Measurements from ENCODE around the gene BARD1.
"Not testable (repeated sequence)": the region's sequence is repeated elsewhere in the genome, so short reads cannot be mapped to it uniquely, and the experiment has no call there.

Gene BARD1

GRCh38 chr2:214808981-214809750, at the start of gene BARD1:
TSS of gene BARD1 (minus strand) at chr2:214809683. CDS start at chr2:214809569, 114 bp downstream.
- in situ Hi-C loops (cut with HindIII; ENCODE audit: low sequenced_read_pairs), result no loop called here

DNA sequence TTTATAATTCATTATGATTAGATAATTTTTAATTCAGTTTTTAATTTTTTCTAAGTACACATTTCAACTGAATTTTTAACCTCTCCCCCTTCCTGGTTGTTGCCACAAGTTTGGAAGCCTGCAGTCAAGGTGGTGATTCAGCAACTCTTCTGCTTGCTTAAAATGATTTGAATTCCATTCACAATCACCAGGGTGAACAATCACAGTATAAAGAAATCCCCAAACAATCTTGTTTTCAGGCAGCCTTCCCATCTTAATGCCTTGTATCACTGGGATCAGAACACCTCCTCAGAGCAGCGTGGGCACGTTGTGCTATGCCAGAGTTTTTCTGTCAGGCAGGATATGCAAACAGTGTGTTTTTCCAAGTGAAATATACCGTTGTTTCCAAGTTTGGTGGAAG, 46.7 kb upstream of the BARD1 start:
- in situ Hi-C loops (cut with HindIII; ENCODE audit: low sequenced_read_pairs), result no loop called here

DNA sequence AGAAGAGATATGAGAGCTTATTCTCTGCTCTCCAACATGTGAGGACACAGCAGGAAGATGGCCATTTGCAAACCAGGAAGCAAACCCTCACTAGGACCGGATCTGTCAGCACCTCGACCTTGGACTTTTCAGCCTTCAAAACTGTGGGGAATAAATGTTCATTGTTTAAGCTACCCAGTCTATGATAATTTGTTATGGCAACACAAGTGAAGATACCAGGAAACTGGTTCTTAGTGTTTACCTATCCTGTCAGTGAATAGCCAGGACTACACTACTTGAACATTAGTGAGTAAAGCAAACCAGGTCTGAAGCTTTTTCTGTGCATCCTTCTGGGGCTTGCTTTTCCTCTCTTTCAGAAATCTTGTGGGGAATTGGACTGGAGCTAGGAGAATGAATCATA, 44.4 kb upstream of the BARD1 start:
- in situ Hi-C loops (cut with HindIII; ENCODE audit: low sequenced_read_pairs), result no loop called here

DNA sequence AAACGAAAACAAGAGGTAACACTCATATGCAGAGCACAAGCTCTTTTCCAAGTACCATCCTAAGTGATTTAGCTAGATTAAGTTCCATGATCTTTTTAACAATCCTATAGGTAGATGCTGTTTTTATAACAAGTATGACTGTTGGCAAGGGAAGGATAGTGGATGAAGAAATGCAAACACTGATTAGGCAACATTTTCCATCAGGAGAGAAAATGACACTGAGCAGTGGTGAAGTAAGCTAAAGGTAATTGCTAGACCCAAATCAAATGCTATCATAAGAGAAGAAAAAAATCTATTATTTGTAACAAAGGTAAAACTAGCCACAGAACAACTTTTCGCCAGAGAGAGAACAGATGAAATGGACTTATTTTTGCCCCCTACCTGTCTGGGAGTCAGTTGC, 34.3 kb upstream of the BARD1 start:
- in situ Hi-C loops (cut with HindIII; ENCODE audit: low sequenced_read_pairs), result no loop called here

DNA sequence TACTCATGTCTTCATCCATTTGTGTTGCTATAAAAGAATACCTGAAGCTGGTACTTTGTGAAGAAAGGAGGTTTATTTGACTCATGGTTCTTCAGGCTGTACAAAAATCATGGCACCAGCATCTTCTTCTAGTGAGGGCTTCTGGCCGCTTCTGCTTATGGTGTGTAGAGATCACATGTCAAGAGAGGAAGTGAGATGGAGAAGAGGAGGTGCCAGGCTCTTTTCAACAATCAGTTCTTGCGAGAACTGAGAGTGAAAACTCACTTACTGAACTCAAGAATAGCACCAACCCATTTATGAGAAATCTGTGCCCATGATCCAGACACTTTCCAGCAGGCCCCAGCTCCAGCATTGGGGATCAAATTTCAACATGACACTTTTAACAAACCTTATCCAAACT, 30.0 kb upstream of the BARD1 start:
- in situ Hi-C loops (cut with HindIII; ENCODE audit: low sequenced_read_pairs), result no loop called here

DNA sequence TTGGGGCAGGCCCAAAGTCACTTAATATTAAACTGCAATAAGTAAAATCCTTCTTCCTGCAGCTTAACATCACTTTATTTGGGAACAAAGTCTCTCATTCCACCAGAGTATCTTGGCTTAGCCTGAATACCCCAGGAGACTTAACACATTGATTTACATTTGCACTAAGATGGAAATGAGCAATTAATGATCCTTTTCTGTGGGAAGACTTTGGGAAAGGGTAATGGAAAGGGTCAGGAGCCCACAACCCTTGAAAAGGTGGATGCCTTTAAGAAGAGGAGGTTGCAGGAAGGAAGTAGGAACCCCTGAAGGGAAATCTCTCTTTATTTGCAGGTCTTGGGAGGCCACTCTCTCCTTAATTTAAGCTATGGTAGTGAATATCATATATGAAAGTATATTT, 28.0 kb upstream of the BARD1 start:
- in situ Hi-C loops (cut with HindIII; ENCODE audit: low sequenced_read_pairs), result no loop called here

DNA sequence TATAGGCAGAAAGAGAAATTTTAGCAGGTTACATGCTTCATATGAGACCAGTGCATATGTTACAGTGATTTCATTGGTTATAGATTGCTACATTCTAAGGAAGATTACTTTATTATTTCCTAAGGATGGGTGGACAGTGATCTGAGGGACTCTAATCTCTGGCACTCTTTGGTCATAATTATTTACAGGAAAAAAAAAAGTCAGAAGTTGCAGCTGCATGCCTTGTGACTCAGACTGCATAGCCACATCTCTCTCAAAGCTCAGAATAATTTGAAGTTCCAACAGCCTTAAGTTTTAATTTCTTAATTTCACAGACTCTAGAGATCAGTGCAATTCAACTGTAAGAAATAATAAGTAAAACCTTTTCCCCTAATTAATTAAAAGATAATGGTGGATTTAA, 27.1 kb upstream of the BARD1 start:
- in situ Hi-C loops (cut with HindIII; ENCODE audit: low sequenced_read_pairs), result no loop called here

DNA sequence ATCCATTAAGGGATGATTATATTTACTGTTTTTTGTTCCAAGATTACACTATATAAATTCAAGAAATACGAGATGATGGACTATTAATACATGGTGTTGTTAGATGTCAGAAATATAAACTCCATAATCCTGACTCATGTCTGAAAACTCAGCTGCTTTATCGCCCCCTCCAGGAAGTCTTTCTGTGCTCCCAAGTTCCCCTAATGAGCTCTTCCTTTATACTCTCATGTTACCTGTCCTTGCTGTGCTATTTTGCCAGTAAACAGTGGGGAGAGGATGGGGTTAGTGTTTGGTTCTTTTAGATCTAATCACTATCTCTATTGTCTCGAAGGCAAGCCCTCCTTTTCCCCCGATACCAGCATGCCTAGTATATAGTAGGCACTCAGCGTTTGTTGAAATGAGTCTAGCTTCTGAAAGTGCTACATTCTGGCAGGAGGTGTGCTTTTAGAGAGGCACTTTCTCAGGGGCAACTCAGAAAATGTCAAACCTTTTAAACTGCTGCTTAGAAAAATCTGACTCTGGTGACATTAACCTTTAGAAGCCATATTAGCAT, 21.4 kb upstream of the BARD1 start:
- in situ Hi-C loops (cut with HindIII; ENCODE audit: low sequenced_read_pairs), result no loop called here

GRCh38 chr2:214816008-214816533, 6.6 kb upstream of the BARD1 start:
- in situ Hi-C loops (cut with HindIII; ENCODE audit: low sequenced_read_pairs), result no loop called here

DNA sequence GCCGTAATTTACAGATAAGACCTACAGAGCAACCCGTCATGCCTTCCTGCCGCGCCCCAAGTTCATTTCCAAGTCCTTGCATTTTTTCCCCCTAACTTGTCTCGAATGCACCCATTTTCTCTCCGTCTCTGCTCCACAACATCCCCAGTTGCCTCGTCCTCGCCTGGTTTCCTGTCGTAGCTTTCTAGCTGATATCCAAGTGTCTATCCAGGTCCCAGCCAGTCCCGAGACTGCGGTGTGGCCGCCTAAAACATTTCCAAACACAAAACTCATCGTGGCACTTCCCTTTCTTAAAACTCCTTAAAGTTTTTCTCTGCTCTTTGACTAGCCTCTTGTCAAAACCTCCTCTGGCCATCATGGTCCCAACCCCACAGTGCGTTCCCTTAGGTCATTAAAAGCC, 1.2 kb upstream of the BARD1 start:
- in situ Hi-C loops (cut with HindIII; ENCODE audit: low sequenced_read_pairs), result no loop called here

DNA sequence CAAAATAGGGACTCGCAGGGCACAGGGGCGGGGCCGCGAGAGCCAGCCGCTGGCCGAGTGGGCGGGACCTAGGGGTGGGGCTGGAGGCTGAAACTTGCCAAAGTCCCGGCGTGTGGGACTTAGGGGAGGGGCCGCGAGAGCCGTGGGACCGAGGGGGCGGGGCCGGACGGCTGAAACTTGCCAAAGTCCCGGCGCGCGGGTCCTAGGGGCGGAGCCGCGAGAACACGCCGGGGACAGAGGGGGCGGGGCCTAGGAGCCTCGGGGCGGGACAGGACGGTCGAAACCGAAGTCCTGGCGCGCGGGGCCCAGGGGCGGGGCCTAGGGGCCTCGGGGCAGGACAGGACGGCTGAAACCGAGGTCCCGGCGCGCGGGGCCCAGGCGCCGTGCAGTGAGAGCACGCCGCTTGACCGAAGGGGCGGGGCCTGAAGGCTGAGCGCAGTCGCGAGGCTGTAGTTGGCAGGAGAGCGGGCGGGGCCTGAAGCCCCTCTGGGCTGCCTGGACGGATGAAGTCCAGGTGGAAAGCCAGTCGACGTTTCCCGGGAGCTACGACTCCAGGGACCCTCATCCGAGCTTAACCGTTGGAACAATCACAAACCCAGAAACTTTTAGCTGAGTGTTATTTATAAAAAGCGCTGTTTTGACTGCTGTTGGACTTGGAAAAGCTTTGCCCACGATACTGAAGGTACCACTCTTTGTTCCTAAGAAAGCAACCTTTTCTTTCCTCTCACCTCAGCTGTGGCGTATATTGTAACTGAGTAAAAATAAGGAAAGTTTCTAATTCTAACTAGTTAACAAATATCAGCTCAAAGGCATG, 475 bp upstream of the BARD1 start:
- in situ Hi-C loops (cut with HindIII; ENCODE audit: low sequenced_read_pairs), result no loop called here

DNA sequence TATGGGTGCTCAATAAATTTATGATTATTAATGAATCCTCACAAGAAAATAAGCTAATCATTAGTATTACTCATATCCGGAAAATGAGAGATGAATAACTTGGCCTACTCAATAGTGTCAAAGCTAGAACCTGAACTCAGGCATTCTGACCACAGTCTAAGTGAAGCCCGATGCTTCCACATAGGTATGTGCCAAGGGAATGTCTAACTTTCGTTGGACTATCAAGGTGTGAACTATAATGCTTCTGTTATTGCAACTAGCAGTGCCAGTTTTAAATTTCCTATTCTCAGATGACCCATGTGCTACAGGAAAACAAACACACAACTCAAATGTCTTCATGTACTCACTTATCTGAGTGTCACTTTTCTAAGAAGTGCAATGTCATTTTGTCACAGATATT, 1.8 kb downstream of the BARD1 start:
- in situ Hi-C loops (cut with HindIII; ENCODE audit: low sequenced_read_pairs), result no loop called here

- in situ Hi-C loops (cut with HindIII; ENCODE audit: low sequenced_read_pairs), result no loop called here
Measured at GRCh38 chr2:214801768-214802397, 7.6 kb downstream of the BARD1 start.

DNA sequence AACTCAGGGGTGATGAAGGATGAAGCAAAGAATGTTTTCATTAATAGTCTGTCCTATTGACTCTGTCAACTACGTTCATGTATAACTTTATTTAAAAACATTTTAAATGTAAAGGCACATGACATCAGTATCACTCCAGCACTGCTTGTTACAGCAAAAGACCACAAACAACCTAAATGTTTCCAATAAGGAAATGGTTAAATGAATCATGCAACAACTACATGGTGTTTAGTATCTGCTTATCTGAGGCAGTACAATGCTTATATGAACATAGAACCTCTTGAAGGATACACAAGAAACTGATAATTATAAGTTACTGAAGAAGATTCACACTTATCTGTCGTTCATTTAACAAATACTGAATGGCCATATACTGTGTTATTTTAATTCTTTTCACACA, 8.4 kb downstream of the BARD1 start:
- in situ Hi-C loops (cut with HindIII; ENCODE audit: low sequenced_read_pairs), result no loop called here

DNA sequence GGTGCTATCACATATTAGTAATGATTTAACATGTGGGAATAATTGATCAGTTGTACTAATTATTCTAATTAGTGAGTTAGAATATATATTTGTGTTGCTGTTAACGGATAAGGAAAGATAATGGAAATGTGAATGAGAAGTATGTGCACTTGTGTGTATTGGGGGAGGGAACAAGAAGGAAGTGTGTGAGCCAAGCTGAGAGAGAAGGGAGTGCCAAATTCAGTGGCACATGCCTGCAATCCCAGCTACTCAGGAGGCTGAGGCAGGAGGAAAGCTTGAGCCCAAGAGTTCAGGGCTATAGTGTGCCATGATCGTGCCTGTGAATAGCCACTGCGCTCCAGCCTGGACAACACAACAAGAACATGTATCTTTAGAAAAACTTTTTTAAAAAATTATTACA, 9.3 kb downstream of the BARD1 start:
- in situ Hi-C loops (cut with HindIII; ENCODE audit: low sequenced_read_pairs), result no loop called here

GRCh38 chr2:214796911-214797310, 12.6 kb downstream of the BARD1 start:
- in situ Hi-C loops (cut with HindIII; ENCODE audit: low sequenced_read_pairs), result no loop called here

- in situ Hi-C loops (cut with HindIII; ENCODE audit: low sequenced_read_pairs), result not testable (repeated sequence)
Measured at GRCh38 chr2:214783181-214783580, 26.3 kb downstream of the BARD1 start.

DNA sequence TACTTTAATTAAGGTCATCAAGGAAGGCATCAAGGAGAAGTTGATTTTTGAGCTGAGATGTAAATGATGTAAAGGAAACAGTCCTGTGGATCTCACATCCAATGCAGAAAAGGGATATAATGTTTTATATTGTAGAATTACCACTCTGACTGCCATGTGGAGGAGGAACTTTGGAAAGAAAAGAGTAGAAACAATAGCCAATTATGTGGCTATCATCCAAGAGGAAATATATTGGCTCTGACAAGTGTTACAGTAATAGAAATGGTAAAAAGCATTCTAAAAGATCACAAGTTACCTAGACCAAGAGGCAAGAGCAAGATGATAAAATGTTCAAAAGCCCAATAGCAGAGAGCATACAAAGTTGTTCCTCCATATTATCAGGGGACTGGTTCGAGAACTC, 26.8 kb downstream of the BARD1 start:
- in situ Hi-C loops (cut with HindIII; ENCODE audit: low sequenced_read_pairs), result no loop called here

- in situ Hi-C loops (cut with HindIII; ENCODE audit: low sequenced_read_pairs), result no loop called here
Measured at GRCh38 chr2:214781226-214781625, 28.3 kb downstream of the BARD1 start.

GRCh38 chr2:214775971-214776370, 33.5 kb downstream of the BARD1 start:
- in situ Hi-C loops (cut with HindIII; ENCODE audit: low sequenced_read_pairs), result no loop called here

- in situ Hi-C loops (cut with HindIII; ENCODE audit: low sequenced_read_pairs), result no loop called here
Measured at GRCh38 chr2:214774108-214774507, 35.4 kb downstream of the BARD1 start.
